Right renal cortex interstitium (tissue), 3 donors: ENCODE measurements around the gene CDH8. TPM values are rescaled to one million over a fixed set of nuclear protein-coding genes. Genes with fewer than 3 reads are reported as not detected.
"Not testable (repeated sequence)": the region's sequence is repeated elsewhere in the genome, so short reads cannot be mapped to it uniquely, and the experiment has no call there.

Source experiments
- DNase-seq, 3 donors: peaks; one replicate each; pipeline ENCODE4 v3.0.0-alpha.2; 2013; ENCODE audit warnings: low read depth in 3 of 3, low spot score in 2 of 3
- polyA plus RNA-seq, 3 donors: library from polyadenylated mRNA; unstranded; fragments of 120-200 nt; gene quantifications; one replicate each; pipeline ENCODE4 v1.2.1, GENCODE V29; 2013; ENCODE audit not compliant: insufficient read length in 3 of 3

The CDH8 gene
- polyA plus RNA-seq, 3 donors: 4.4 to 5.5 (median 5.2) TPM

DNA sequence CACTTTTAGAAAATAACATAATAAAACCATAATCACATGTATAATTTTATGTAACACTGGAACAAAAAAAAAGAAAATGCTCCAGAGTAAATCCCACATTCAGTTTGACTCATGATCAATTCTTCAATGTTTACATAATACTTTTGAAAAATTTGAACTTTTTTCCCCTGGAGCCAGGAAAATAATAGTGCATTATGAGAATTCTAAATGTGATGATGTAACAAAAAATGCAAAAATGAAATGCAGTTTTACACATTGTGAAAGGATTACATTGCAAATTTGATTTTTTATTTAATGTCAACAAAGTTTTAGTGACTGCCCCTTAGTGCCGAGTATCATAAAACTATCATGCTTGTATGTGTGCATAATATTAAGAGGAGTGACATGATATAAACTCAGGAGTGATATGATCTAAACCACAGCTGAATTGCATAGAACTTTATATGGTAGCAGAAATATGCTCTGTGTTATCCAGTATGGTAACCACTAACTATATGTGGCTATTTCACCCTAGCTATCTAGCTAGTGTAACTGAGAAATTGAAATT is 238.2 kb downstream of the CDH8 start:
- DNase-seq: no peak

DNA sequence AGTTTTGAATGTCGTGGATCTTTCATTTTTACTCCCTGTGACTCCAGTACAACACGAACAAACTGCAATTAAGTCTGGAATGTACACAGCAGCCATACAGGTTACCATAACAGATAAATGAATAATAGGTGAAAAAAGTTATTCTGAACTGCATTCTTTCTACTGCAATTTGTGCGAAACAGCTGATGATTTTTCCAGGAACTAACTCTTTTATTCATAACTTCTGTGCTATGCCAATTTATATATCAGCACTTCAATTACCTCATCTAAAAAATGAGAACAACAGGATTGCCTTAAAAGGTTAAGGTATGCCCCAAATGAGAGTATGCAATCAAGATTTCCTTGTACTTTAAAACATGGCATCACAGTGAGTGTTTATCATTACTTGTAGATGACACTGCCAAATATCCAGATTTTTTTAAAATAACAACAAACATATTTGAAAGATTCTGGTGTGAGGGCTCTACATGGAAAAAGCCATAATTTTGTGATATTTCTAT is 238.9 kb downstream of the CDH8 start:
- DNase-seq: no peak

DNA sequence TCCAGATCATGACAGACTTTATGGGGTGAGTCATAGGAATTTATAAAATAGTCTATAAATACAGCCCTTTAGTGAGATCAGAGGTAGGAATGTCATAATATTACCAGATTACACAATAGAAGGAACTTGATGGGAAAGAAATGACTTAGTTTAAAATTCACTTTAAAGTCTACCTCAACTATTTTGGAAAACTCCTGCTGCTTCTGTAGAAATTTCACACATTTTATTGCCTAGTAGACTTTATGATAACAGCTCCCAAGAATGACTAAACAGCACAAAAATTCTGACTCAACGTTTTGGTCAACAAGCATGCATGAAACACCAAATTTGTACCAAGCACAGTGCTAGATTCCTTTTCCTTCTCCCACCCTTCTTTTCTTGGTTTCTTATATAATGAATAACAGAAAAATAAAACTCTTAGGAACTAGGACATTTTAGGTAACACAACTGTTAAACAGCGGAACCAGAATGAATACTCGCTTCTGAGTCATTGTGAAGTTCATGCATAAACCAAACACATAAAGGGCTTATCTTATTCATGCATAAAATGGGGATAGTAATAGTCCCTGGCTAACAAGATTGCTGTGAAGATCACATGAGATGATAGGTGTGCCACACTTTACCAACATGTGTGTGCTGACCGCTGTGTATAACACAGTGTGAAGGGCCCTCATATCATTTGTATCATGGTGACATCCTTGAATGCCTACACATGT is 243.9 kb downstream of the CDH8 start:
- no peak for DNase-seq

DNA sequence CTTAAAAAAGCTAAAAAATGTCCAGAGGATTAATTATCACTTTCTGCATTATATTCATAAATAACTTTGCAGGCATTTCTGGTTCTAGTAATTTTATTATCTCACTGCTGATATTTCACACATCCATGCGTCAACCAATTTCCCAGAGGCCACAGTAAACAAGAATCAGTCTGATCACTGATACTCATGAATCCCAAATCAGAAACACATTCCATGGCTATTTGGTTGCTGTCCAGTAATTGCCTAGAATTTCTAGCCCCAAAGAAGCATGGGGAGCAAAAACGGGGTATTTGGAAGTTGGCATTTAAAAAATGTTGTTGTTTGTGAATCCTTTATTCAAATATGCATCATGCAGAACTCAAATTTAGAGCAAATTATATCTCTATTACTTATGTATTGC is 244.8 kb downstream of the CDH8 start:
- DNase-seq: no peak

DNA sequence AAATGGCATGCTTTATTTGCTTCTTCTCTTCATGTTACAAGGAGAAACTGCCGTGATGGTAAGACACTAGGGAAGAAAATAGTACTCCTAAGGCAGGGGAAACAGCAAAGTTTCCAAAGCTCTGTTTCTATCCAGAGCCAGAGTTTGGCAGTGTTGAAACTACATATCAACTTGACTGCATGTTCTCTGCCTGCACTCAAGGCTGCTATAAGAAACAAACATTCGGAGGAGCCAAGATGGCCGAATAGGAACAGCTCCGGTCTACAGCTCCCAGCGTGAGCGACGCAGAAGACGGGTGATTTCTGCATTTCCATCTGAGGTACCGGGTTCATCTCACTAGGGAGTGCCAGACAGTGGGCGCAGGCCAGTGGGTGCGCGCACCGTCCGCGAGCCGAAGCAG is 254.4 kb downstream of the CDH8 start:
- DNase-seq: not testable (repeated sequence)

DNA sequence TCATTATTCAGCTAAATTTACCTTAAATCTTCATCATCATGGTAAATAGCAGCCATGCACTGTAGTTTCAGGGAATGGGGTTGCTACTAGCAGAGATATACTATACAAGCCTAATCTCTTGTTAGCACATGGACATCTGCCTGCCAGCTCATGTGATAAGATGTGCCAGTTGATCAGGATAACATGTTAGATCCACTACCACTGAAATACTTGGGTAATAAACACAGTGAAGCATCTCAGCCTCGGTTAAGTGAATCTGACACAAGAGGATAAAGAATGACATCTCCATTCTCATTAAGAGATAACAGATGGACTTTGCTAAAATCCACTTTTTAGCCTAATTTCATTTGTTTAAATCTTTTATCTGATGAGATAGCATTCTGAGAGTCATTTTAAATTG is 256.1 kb downstream of the CDH8 start:
- DNase-seq: no peak

DNA sequence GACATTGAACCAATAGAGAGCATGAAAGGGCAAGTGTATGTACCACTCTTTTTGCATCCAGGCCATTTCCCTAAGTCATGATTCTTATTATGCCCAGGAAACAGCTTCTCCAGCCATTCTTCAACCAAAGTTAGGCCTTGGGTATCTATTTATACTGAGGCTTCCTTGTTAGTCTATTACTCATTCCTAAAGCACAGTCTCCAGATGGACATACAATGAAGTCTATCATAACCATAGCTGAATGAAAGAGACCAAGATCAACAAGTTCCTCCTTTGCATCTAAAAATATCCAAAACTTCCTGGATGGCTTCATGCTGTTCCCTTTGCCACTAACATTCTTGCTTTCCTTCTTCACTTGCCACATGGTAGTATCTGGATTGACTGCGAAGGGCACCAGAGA is 265.9 kb downstream of the CDH8 start:
- DNase-seq: no peak

DNA sequence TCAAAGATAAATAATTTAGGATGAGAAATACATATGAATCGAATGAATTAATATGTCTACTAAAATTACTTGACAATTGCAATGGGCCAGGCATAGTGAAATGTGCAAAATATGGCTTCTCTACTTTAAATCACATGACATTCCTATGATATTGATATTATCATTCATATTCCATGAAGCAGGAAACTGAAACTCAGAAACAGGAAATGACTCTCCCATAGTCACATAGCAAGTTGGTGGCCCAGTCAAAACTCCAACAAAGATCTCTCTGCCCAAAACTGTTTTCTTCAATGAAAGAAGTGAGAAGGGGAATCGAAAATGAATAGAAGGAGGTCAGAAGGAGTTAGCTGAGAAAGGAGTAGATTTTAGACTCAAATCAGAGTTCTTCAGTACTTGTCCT is 272.2 kb downstream of the CDH8 start:
- no peak for DNase-seq

DNA sequence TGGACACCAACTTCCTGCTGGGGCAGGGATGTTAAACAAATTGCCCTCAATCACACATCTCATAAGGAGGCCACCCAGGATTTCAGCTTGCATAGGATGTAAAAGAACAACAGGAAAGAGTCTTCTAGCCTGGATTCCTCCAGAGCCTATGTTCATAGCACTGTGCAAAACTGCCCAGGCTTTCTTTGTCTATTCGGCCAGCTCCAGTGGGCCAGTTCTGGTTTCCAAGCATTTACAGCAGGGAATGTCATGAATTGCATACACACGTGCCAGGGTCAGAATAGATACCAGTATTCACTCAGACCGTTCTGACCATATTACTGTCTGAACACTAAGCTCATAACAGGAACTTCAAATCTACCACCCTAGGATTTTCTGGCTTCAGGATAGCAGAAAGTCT is 273.2 kb downstream of the CDH8 start:
- DNase-seq: no peak

DNA sequence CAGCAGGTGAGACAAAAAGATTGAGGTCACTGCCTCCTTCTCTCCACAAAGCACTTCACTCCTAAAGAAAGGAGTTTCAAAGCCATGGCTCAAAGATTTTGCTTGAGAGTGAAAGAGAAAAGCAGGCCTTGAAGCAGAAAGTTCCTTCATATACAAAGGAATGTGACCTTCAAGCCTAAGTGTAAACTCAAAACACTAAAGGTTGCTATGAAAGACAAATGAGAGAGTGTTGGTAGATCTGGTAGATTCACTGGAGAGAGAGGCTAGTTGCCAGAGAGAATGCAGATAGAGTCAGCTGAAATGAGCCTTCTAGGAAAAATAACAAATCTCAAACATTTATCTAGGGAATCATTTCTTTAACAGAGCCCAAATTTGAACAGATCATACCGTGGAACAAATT is 305.2 kb downstream of the CDH8 start:
- no peak for DNase-seq

DNA sequence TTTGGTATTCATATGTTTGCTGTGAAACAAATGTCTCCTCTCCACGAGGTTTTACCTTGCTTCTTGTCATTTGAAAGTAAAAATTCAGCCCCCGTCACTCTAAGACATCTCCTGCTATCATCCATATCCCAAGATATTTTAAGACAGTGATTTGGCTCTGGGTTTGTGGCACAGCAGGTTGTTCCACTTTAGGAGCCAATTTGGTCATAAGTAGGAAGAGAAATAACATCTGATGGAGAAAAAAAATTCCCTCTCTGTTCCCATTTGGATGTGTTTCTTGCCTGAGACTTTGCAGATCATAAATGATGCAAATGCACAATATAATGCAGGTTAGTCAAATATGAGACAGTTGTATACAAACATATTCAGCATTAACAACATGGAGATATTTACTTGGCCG is 309.5 kb downstream of the CDH8 start:
- DNase-seq: no peak

DNA sequence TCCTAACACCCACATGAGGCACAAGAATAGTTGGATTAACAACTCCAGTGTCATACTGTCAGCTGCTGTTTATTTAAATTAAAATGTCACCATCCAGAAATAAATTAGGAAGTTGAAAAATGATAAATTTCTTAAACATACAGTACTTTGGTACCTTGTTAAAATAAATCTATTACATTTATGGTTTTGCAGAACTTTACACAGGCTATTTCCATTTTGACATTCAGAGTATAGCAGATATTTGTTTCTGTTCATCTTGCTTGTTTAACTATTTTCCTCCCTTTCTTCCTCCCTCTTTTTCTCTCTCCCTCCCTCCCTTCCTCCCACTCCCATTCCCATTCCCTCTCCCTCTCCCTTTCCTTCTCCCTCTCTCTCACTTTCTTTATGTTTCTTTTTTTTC is 310.1 kb downstream of the CDH8 start:
- DNase-seq: no peak

DNA sequence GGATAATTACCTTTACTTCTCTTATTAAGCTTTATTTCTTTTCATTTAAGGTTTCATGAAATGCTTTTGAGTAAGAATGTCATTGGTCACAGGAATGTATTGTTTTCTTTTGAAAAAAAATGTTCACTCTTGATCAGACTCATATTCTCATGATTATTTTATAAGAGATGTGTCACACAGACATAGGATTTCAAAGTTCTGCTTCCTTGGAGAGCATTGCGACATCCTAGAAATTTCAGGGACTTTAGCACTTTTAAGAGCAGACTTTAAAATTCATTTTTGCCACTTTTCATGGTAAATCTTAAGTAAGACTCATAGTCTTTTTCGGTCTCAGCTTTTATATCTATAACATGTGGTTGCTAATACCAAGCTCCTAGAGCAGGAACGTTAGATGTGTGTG is 314.7 kb downstream of the CDH8 start:
- DNase-seq: no peak

DNA sequence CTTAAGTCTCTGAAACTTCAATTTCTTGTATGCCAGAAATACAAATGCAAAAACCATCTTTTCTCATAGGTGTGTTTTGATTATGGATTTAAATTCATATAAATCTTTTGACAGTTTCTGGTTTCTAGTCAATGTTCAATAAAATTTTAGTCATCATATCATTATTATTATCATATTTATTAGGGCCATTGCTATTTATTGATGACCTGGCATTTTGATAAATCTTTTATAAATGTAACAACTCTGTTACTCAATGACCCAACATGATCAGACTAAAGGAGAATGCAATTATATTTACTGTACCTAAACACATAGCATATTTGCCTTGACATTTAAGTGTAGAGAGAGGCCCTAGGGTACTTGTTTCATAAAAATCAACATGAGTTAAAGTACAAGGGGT is 320.8 kb downstream of the CDH8 start:
- no peak for DNase-seq

DNA sequence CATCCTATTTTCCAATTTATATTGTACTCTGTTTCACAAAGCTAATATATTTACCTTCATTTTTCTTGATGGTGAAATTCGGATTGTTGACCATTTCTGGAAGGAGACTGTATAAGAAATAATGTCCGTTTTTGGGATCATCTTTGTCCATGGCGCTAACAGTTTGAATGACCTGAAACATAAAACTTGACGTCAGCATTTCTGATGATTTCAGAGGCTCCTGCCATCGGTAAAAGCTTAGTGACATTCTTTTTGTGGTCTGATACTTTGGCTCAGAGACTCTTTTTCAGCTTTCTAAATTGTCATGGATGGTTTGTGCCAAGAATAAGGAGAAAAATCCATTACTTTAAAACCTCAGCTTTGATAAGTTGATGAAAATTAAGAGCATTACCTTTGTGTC is 322.5 kb downstream of the CDH8 start:
- DNase-seq: no peak

DNA sequence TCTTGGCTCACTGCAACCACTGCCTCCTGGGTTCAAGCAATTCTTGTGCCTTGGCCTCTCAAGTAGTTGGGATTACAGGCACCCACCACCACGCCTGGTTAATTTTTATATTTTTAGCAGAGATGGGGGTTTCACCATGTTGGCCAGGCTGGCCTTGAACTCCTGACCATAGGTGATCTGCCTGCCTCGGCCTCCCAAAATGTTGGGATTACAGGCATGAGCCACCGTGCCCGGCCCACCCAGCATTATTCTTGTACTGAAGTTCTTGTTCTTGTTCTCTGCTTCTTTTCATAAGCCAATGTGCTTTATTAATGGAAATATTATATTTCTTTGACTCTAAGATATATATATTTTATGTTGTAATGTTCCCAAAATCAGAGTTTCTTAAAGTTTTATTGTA is 336.6 kb downstream of the CDH8 start:
- DNase-seq: not testable (repeated sequence)

DNA sequence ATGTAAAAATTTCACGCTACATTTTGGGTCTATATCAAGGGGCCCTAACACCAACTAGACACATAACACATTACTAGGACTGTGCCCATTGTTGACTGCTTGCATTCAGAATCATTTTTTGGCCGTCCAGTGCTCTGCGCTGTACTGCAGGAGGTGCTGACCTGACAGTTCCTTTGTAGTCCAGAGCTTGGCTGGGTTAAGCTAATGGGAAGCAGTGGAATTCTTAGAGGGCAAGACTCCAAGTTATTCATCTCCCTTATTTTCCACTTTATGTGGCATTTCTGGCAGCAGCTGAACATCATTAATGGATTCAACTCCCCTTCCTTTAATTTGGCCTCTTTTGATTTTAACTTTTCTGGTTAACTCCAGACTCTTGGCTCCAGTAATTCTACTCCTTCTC is 351.7 kb downstream of the CDH8 start:
- no peak for DNase-seq

DNA sequence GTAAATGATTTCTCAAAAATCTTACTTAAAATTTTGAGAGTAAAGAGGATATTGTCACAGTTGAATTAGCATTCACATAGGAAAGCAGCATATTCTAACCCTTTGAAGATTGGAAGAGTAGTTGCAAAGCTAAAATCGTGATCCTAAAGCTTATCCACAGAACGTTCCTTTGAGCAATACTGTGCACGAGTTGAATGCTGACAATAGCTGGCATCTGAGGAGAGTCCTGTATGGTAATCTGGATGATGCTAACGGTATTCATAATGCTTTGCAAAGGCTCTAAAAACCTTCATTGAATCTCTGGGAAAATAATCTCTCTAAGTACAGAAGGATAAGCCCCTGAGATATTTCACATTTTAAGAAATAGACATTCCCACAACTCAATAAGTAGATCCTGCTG is 354.6 kb downstream of the CDH8 start:
- no peak for DNase-seq

DNA sequence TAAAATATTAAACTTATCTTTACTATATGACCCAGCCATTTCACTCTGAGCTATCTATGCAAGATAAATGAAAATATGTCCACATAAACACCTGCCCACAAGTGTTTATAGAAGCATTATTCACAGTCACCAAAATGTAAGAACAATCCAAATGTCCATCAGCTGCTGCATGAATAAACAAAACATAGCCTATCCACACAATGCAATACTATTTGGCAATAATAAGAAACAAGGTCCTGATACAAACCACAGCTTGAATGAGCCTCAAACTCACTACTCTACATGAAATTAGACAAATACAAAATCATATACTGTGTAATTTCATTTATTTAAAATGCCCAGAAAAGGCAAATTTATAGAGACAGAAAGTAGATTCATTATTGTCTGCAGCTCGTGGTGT is 355.1 kb downstream of the CDH8 start:
- DNase-seq: no peak

DNA sequence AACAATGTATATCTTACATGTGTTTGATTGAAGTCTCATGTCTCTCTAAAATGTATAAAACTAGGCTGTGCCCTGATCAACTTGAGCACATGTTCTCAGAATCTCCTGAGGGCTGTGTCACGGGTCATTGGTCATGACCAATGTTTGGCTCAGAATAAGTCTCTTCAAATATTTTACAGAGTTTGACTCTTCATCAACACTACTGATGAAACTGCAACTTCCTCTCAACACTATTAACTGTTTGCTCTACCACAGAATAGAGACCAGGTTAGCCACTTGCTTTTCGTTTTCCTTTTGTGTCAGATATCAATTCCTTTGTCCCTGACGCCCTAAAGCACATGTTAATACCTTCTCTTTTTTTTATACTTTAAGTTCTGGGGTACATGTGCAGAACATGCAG is 358.1 kb downstream of the CDH8 start:
- no peak for DNase-seq

DNA sequence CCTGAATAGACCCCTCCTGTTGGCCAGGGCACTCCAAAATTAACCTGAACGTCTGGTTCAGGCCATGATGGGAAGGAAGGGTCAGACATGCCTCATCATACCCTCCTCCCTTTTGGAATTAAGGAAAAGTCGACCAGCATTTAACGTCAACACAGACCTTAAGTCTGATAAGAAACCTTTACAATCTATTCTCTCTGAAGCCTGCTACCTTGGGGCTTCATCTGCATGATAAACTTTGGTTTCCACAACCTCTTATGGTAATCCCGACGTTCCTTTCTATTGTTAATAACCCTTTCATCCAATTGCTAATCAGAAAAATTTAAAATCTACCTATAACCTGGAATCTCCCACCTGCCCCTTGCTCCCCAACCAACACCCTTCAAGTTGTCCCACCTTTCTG is 358.5 kb downstream of the CDH8 start:
- no peak for DNase-seq

DNA sequence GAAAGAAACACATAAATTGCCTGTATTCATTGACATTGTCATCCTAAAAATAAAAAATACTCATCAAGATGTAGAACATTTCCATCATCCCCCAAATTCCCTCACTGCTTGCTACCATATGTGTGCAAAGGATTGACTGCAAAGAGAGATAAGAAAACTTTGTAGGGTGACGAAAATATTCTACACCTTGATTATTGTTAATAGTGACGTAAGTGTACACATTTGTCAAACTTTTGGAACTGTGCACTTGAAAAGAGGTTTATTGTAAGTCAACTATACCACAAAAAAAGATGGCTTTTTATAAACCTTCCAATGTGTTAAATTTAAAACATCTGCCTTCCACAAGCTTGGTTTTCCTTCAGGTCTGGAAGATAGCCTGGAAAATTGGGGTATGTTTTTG is 359.5 kb downstream of the CDH8 start:
- no peak for DNase-seq

DNA sequence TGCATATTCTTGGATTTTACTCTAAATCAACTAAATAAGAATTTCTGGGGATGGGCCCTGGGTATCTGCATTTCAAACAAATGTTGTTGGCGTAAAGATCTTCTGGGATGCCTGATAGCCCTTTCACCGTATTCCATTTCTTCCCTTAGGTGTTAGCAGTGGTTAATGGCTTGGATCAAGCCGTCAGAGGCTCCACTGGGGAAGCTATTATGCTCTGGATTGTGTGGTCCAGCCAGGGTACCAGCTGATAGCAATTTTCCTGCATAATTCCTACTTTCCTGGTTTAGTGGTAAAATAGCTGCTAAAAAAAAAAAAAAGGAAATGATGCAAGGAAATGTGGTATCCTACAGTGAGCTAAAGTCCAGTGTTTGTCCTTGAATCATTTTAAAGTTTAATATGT is 365.1 kb downstream of the CDH8 start:
- no peak for DNase-seq
